Measurements from ENCODE around the gene ADARB2. TPM values are rescaled to one million over a fixed set of nuclear protein-coding genes. Genes with fewer than 3 reads are reported as not detected.
A peak's percentile ranks its signal among the peaks of the same experiment; 100 is the strongest.

Gene ADARB2
- total and polyA plus RNA-seq, 2 donors: 0.66 to 2.5 TPM

DNA sequence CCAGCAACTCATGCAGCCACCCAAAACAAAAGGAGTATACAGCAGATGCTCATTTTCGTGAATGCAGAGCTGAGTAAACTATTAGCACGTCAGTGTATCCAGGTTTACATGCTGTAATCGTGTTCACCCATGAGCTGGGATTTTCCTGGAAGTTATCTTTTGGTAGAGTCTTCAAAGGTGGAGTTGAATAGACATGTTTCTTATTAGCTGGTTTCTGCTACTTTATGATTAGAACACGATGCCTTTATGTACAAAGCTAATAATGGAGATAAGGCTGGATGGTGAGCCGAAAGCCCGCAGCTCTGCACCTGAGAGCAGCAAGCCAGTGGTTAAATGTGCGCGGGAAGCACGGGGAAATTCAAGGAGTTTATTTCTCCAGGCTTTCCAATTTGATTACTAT lies 123.8 kb downstream of the ADARB2 start:
- peaks cover 4 to 14% of the 10 kb centered on the region in 2 donors for H3K27me3 ChIP-seq (ENCODE audit: control insufficient read depth in 2 of 2, insufficient read depth in 1 of 2, low read length in 1 of 2)
- H3K36me3 ChIP-seq (ENCODE audit: control insufficient read depth in 2 of 2, insufficient read depth in 2 of 2, low read length in 1 of 2): no peaks in the 10 kb centered on the region
- DNase-seq (ENCODE audit: low read depth in 6 of 9, low spot score in 9 of 9): no peak
- H3K27ac ChIP-seq (ENCODE audit: low read depth in 1 of 2, low read length in 1 of 2): no peak overlapping the region
- WGBS: 86% methylated on average over 9 of the region's 9 CpGs
- no peak overlapping the region for H3K4me3 ChIP-seq (ENCODE audit: low read length in 2 of 2)
- H3K4me1 ChIP-seq (ENCODE audit: control insufficient read depth in 2 of 2, insufficient read depth in 2 of 2, low read length in 2 of 2): no peaks in the 10 kb centered on the region
- no peaks in the 10 kb centered on the region for H3K9me3 ChIP-seq (ENCODE audit: control insufficient read depth in 2 of 2, insufficient read depth in 1 of 2, low read length in 1 of 2)

DNA sequence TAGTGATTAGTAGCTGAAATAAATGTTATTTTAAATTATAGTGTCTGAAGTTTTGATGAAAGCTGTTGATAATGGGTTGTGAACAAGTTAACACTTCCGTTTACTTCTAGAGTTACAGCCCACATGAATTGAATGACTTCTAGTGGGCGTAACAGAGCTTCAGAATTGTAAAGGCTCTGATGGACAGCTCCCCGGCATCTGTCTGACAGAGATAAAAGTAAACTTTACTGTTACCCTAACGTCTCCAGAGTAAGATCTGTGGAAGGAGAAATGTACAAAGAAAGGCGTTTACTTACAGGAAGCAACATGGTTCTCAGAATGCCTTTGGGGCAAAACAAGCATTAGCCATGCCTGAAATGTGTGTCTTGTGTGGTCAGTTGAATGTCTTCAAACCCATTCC lies 124.4 kb downstream of the ADARB2 start:
- 18% methylated on average over 5 of the region's 5 CpGs for whole genome bisulfite sequencing

DNA sequence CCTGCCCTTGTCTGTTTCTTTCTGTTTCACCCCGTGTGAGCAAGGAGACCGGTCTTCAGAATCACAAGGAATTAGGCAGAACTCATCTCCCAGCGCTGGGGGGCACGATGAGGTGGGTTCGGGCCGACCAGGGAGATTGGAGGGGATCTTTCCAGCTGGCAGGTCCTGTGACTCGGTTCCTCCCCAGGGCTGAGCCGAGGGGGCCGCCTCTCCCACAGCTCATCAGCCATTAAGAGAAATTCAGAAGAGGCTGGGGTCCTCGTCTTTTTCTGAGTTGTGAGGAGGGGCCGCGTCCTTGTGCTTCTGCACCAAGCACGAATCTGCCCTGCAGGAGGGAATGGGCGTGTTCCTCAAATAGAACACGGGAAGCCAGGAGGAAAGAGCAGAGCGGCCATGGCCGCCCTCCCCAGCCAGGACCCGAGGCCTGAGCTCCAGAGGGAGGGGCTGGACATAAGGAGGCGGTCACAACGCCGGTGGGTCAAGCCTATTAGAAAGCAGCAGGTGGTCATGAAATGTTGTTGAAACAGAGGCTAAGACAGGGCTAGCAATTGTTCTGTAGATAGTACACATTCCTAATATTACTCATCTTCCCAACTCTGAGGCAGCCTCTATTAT lies 125.3 kb downstream of the ADARB2 start:
- Histone ChIP-seq H3K36me3 (ENCODE audit: control insufficient read depth in 2 of 2, insufficient read depth in 2 of 2, low read length in 1 of 2) (no peaks in the 10 kb centered on the region), H3K9me3 (ENCODE audit: control insufficient read depth in 2 of 2, insufficient read depth in 1 of 2, low read length in 1 of 2) (no peaks in the 10 kb centered on the region), H3K27me3 (ENCODE audit: control insufficient read depth in 2 of 2, insufficient read depth in 1 of 2, low read length in 1 of 2) (peaks cover 4 to 18% of the 10 kb centered on the region in 2 donors), H3K4me1 (ENCODE audit: control insufficient read depth in 2 of 2, insufficient read depth in 2 of 2, low read length in 2 of 2) (no peaks in the 10 kb centered on the region), H3K4me3 (ENCODE audit: low read length in 2 of 2) (no peak overlapping the region), H3K27ac (ENCODE audit: low read depth in 1 of 2, low read length in 1 of 2) (no peak overlapping the region)
- WGBS: 78% methylated on average over 21 of the region's 21 CpGs
- DNase-seq (ENCODE audit: low read depth in 6 of 9, low spot score in 9 of 9): no peak

More for the DNA sequence above, 124.4 kb downstream of the ADARB2 start:
- DNase-seq (ENCODE audit: low read depth in 6 of 9, low spot score in 9 of 9): peak in 5 of 9 donors; percentile 1 to 54 (median 17)
- H3K9me3 ChIP-seq (ENCODE audit: control insufficient read depth in 2 of 2, insufficient read depth in 1 of 2, low read length in 1 of 2): no peaks in the 10 kb centered on the region
- H3K27ac ChIP-seq (ENCODE audit: low read depth in 1 of 2, low read length in 1 of 2): no peak overlapping the region
- no peaks in the 10 kb centered on the region for H3K36me3 ChIP-seq (ENCODE audit: control insufficient read depth in 2 of 2, insufficient read depth in 2 of 2, low read length in 1 of 2)
- H3K27me3 ChIP-seq (ENCODE audit: control insufficient read depth in 2 of 2, insufficient read depth in 1 of 2, low read length in 1 of 2): peaks cover 4 to 16% of the 10 kb centered on the region in 2 donors
- no peaks in the 10 kb centered on the region for H3K4me1 ChIP-seq (ENCODE audit: control insufficient read depth in 2 of 2, insufficient read depth in 2 of 2, low read length in 2 of 2)
- H3K4me3 ChIP-seq (ENCODE audit: low read length in 2 of 2): no peak overlapping the region

DNA sequence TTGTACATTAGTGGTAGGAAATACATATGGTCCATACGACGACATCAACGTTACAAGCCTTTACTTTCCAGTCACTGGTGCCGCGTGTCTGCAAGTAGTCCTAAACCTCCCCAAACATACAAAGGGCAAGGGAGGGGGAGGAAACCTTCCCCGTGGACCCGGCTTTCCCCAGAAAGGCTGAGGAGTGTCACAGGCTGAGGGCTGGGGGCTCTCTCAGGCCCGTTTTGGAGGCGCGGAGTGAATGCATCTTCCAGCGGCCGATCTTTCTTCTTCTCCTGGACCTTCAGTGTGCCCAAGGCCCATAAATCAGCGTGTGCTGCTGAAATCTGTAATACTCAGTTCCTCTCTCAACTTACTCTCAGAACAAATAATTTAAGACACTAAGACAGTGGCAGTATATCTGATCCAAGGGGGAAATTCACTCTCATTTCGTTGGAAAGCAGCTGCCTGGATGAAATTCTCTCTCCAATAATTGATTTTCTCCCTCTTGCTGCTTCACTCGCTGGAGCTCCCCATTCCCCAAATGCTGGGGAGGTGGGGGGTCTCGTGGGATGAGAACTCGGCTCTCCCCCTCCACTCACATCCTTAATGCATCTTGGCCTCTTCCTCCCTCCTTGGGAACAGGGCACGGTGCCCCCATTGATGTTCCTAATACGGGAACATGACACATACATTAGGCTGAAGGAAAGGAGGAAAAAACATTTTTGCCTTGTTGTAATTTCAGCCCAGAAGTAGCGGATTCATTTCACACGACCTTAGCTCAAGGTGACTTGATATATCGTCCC lies 126.1 kb downstream of the ADARB2 start:
- Histone ChIP-seq H3K9me3 (ENCODE audit: control insufficient read depth in 2 of 2, insufficient read depth in 1 of 2, low read length in 1 of 2) (no peaks in the 10 kb centered on the region), H3K27ac (ENCODE audit: low read depth in 1 of 2, low read length in 1 of 2) (no peak overlapping the region), H3K36me3 (ENCODE audit: control insufficient read depth in 2 of 2, insufficient read depth in 2 of 2, low read length in 1 of 2) (no peaks in the 10 kb centered on the region), H3K27me3 (ENCODE audit: control insufficient read depth in 2 of 2, insufficient read depth in 1 of 2, low read length in 1 of 2) (peaks cover 4 to 18% of the 10 kb centered on the region in 2 donors), H3K4me3 (ENCODE audit: low read length in 2 of 2) (no peak overlapping the region), H3K4me1 (ENCODE audit: control insufficient read depth in 2 of 2, insufficient read depth in 2 of 2, low read length in 2 of 2) (no peaks in the 10 kb centered on the region)
- no peak for DNase-seq (ENCODE audit: low read depth in 6 of 9, low spot score in 9 of 9)
- 86% methylated on average over 22 of the region's 22 CpGs for WGBS

DNA sequence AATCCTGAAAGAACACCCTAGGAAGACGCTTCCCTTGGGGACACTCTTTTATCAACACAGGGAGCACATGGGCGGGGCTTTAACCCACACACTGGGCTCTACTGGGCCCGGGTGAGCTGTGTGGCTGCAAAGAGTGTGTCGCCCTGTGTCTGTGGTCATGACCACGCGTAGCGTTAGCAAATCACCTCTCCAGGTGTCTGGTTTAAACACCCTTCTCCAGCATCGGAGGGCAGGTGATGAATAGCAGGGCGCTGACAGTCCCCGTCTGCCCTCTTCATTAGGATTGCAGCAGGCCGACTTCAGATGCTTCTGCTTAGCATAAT lies 127.7 kb downstream of the ADARB2 start:
- H3K27me3 ChIP-seq (ENCODE audit: control insufficient read depth in 2 of 2, insufficient read depth in 1 of 2, low read length in 1 of 2): peaks cover 4 to 21% of the 10 kb centered on the region in 2 donors
- H3K4me1 ChIP-seq (ENCODE audit: control insufficient read depth in 2 of 2, insufficient read depth in 2 of 2, low read length in 2 of 2): no peaks in the 10 kb centered on the region
- H3K9me3 ChIP-seq (ENCODE audit: control insufficient read depth in 2 of 2, insufficient read depth in 1 of 2, low read length in 1 of 2): no peaks in the 10 kb centered on the region
- 80% methylated on average over 11 of the region's 11 CpGs for WGBS
- no peaks in the 10 kb centered on the region for H3K36me3 ChIP-seq (ENCODE audit: control insufficient read depth in 2 of 2, insufficient read depth in 2 of 2, low read length in 1 of 2)
- DNase-seq (ENCODE audit: low read depth in 6 of 9, low spot score in 9 of 9): no peak
- no peak overlapping the region for H3K27ac ChIP-seq (ENCODE audit: low read depth in 1 of 2, low read length in 1 of 2)
- no peak overlapping the region for H3K4me3 ChIP-seq (ENCODE audit: low read length in 2 of 2)

DNA sequence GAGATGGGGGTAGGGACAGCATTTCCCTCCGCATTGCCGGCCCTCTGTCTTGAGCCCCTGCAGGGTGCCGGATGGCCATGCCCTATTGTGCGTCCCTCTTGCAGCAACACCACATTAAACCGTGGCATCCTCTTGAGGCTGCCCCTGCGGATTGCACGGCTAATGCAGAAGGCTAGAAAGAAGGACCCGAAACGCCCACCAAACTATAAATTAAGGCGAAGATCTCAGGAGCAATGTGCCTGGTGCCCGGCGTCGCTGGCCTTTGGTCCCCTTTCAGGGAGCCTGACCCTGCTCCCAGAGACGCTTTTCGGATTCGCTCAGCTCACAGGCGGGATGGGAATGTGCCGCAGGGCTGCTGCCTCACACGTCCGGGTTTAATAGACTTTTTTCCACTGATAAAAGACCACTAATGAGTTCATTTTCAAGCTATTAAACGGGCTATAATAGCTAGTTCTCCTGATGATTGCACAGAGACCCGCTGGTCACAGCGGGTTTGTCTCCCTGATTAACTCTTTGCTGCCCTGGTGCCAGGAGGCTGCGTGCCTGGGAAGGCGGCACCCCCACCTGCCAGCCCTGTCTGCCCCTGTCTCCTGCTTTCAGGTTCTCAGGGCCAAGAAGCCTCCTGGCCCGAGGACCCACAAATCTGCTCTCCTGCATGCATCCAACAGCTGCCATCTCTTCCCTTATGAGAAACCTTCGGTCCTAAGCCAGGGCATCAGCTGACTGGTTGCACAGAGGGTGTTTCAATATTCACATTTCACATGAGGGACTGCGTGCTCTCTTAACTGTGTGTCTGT lies 128.3 kb downstream of the ADARB2 start:
- H3K9me3 ChIP-seq (ENCODE audit: control insufficient read depth in 2 of 2, insufficient read depth in 1 of 2, low read length in 1 of 2): no peaks in the 10 kb centered on the region
- WGBS: 23% methylated on average over 28 of the region's 28 CpGs
- peaks cover 4 to 21% of the 10 kb centered on the region in 2 donors for H3K27me3 ChIP-seq (ENCODE audit: control insufficient read depth in 2 of 2, insufficient read depth in 1 of 2, low read length in 1 of 2)
- H3K4me3 ChIP-seq (ENCODE audit: low read length in 2 of 2): no peak overlapping the region
- no peak overlapping the region for H3K27ac ChIP-seq (ENCODE audit: low read depth in 1 of 2, low read length in 1 of 2)
- no peaks in the 10 kb centered on the region for H3K36me3 ChIP-seq (ENCODE audit: control insufficient read depth in 2 of 2, insufficient read depth in 2 of 2, low read length in 1 of 2)
- no peak for DNase-seq (ENCODE audit: low read depth in 6 of 9, low spot score in 9 of 9)
- H3K4me1 ChIP-seq (ENCODE audit: control insufficient read depth in 2 of 2, insufficient read depth in 2 of 2, low read length in 2 of 2): no peaks in the 10 kb centered on the region

DNA sequence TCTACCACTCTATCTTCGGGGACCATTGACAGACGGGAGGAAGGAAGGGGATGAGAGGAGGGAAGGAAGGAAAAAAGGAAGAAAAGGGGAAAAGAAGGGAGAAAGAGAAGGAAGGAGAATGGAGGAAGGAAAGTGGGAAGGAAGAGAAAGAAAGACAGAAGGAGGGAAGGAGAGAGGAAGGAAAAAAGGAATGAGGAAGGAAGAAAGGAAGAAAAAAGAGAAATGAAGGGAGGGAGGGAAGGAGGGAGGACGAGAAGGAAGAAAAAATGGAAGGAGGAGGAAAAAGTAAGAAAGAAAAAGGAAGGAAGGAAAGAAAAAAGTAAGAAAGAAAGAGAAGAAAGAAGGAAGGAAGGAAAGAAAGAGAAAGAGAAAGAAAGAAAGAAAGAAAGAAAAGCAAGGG lies 128.9 kb downstream of the ADARB2 start:
- DNase-seq (ENCODE audit: low read depth in 6 of 9, low spot score in 9 of 9): no peak
- Histone ChIP-seq H3K27me3 (ENCODE audit: control insufficient read depth in 2 of 2, insufficient read depth in 1 of 2, low read length in 1 of 2) (peaks cover 4 to 21% of the 10 kb centered on the region in 2 donors), H3K4me1 (ENCODE audit: control insufficient read depth in 2 of 2, insufficient read depth in 2 of 2, low read length in 2 of 2) (no peaks in the 10 kb centered on the region), H3K9me3 (ENCODE audit: control insufficient read depth in 2 of 2, insufficient read depth in 1 of 2, low read length in 1 of 2) (no peaks in the 10 kb centered on the region), H3K27ac (ENCODE audit: low read depth in 1 of 2, low read length in 1 of 2) (no peak overlapping the region), H3K4me3 (ENCODE audit: low read length in 2 of 2) (no peak overlapping the region), H3K36me3 (ENCODE audit: control insufficient read depth in 2 of 2, insufficient read depth in 2 of 2, low read length in 1 of 2) (no peaks in the 10 kb centered on the region)
- 65% methylated on average over 3 of the region's 3 CpGs for WGBS

DNA sequence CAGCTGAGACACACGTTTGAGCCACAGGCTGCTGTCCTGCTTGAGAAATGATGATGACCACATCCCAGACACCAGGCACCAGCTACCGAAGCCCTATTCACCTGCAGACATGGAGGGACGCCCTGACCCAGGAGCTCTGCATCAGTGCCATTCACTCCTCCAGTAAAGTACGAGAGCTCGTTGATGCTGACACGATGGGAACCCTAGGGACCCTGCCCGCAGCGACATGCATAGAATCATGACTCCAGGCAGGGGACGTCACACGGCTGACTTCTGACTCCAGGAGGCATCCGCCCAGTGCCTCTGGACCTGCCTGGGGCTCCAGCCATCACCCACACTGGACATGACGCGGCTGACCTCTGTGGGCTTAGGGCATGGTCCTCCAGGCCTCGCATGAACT lies 129.9 kb downstream of the ADARB2 start:
- Histone ChIP-seq H3K4me1 (ENCODE audit: control insufficient read depth in 2 of 2, insufficient read depth in 2 of 2, low read length in 2 of 2) (no peaks in the 10 kb centered on the region), H3K9me3 (ENCODE audit: control insufficient read depth in 2 of 2, insufficient read depth in 1 of 2, low read length in 1 of 2) (no peaks in the 10 kb centered on the region), H3K36me3 (ENCODE audit: control insufficient read depth in 2 of 2, insufficient read depth in 2 of 2, low read length in 1 of 2) (no peaks in the 10 kb centered on the region), H3K27ac (ENCODE audit: low read depth in 1 of 2, low read length in 1 of 2) (no peak overlapping the region), H3K27me3 (ENCODE audit: control insufficient read depth in 2 of 2, insufficient read depth in 1 of 2, low read length in 1 of 2) (peaks cover 4 to 21% of the 10 kb centered on the region in 2 donors), H3K4me3 (ENCODE audit: low read length in 2 of 2) (no peak overlapping the region)
- DNase-seq (ENCODE audit: low read depth in 6 of 9, low spot score in 9 of 9): no peak
- WGBS: 94% methylated on average over 14 of the region's 14 CpGs

All from thymus (tissue), 11 donors.